ENCODE measurements around the gene PER2.

The PER2 gene

DNA sequence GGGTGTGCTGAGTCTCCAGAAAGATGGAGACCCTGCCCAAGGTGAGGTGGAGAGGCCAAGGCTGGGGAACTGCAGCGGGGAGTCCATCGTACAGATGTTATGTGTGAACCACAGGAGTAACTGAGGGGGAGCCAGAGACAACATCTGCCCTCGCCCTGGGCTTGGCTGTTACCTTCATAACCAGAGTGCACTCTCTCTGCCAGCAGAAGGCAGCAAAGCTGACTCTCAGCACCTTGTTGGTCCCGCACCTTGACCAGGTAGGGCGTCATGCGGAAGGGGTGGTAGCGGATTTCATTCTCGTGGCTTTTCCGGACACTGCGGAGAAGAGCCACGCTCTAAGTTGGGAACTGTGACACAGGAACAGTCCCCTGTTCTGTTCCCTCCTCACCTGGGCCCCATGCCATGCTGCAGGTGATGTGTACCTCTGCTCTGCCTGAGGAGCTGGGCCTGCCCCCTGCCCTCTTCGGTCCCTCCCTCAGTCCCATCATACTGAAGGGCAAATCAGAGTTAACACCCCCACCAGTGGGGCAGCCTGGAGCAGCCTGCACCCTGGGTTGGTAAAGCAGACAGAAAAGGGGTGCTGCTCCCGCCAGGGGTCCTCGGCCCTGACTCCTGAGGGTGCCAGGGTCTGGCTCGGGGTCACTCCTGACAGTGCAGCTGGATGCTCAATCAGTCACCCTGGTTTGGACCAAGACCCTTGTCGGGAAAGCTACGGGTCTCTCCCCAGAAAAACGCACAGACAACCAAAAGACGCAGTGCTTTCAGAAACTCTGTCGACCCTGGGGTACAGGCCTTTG is 20.3 kb downstream of the PER2 start:
- DNase-seq = no peak

DNA sequence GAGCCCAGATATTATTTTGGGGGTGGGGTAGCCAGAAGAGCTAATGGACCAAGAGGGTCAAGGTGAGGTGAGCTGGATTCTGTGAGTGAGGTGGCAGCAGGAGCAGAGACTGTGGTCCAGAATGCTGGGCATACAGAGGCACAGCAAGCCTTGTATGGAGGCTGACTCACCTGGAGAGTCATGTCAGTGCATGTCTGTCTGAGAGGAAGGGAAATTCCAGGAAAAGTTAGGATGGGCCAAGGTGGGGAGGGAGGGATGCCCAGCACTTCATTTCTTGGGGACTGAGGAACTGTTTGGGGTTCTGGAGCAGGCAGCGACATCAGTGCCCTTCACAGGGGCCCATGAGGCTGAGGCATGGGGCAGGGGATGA is 21.1 kb downstream of the PER2 start:
- no peak for DNase-seq

DNA sequence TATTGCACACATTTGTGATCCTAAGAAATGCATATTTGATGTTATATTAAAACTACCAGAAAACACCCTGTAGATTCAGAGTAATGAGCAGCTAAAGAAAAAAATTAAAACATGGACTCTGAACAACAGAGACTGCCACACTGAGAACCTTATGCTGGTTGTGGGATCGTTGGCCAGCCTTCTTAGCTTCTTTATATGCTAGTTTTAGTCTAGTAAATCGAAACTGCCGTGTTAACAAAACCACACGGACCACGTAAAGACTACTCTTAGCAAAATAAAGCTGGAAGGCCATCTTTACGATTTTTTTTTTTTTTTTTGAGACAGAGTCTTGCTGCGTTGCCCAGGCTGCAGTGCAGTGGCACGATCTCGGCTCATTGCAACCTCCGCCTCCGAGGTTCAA is 22.8 kb downstream of the PER2 start:
- no peak for DNase-seq

DNA sequence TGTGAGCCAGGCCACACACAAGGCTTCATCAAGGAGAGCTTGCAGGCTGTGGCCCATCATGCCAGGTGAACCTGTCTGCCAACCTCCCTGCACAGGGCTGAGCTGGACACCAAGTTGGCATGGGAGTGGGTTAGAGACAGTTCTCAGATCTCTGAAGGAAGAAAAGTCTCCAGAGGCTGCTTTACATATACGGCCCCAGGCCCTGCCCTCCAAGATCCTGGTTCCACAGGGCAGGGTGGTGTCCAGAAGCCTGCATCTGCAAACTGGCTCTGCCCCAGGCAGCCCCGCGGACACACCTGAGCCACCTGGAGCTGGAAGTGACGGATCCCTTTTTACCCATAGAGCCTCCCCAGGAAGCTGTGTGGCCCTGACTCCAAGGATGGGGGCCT is 24.3 kb downstream of the PER2 start:
- no peak for DNase-seq

DNA sequence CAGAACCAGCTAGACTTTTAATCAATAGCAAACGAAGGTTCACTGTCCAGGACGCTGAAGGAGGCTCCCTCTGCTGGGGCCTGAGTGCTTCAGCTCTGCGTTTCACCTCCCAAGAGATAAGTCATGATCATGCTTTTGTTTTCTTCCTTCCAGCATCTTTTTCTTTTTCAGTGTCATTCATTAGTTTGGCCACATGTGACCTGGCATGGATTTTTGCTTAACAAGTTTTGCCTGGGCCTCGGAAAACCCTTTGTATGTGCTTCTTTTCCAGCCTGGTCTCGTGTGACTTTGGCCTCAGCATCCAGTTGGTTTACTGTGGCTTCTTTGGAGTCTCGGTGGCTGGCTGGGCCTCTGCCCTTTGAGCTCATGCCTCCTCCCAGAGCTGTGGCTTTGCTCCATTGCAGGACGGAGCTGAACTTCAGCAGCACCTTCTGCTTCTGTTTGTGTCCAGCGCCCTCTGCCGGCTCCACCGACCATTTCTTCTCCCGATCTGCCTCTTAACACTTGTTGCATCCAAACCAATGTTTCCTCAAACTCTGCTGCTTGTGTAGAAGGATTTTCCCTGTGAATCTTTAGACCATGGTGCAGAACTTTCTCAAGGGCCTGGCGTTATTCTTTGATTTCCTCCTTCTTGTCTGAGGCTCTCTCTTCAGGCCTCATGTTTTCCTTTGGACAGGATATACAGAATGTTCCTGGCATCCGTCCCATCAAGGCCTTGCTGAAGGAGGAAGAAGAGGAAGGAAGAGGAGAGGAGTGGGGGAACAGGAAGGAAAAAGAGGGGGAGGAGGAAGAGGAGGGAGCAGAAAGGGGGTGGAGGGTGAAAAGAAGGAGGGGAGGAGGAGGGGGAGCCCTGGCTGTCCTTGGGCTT is 25.0 kb downstream of the PER2 start:
- DNase-seq = peak; percentile 89 to 92 (median 90)

DNA sequence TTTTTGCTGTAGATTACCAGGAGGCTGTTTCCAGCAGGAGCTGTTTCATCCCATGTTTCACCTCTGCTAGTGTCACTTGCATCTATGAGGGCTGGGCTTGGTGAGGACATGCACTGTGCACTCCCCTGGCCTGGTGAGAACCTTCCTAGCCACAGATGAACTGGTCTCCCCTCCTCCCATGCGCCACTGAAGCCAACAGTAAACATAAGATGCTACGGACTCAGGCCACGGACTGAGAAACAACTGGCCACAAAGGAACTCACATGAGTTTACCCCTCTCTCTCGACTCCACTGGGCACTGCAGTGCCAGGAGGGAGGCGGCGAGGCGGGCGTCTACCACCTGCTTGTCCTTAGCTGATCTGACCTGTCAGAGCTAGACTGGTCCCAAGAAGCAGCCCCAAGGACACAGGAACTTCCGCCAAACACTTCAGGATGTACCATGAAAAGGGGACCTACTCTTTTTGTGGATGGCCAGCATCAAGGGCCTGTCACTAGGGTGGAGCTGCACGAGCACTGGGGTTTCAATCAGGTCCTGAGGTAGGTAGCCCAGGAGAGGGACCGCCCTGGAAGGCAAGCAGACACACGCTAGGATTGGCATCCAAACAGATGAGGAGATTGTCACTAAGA is 25.8 kb downstream of the PER2 start:
- DNase-seq = no peak

- no peak for DNase-seq
Measured at GRCh38 chr2:238261718-238262375, 26.6 kb downstream of the PER2 start.

- DNase-seq = no peak
Measured at GRCh38 chr2:238260883-238261282, 27.5 kb downstream of the PER2 start.

DNA sequence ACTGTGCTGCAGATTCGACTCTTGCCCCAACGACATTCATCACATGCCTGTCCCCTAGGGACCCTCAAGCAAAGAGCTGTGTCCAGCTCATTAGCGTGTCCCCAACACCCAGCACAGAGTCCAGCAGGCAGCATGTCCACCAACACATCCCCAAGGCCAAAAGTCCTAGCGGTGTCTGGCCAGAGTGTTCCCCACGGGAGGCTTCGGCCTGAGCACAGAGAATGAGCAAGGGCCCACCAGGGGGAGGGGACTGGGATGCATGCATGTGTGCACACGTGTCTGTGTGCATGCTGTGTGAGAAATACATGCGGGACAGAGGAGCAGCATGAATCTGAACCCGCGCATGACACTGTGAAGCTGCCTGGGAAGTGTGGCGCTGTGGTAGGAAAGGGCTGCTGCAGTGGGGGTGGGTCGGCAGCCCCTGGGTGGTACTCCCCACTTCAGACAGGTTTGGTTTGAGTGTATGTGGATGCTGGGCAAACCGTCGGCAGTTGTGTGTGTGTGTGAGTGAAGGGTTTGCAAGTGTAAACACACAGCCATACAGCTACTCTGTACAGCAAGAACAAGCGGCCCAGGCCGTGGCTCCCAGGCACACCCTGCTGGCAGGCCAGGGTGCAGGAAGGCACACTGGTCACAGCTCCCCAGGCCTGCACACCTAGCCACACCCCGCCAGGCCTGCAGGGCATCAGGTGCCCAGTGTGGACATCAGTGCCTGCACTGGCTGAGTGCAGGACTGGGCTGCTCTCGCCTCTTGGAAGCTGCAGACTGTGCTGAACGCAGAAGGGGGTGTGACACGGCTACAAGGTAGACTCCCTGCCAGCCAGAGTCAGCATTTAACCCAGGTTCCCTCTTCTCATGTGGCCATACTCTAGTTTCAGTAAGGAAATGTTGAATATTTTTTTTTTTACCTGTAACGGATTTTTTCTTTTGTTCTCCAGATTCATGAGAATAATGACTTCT is 29.1 kb downstream of the PER2 start:
- no peak for DNase-seq

DNA sequence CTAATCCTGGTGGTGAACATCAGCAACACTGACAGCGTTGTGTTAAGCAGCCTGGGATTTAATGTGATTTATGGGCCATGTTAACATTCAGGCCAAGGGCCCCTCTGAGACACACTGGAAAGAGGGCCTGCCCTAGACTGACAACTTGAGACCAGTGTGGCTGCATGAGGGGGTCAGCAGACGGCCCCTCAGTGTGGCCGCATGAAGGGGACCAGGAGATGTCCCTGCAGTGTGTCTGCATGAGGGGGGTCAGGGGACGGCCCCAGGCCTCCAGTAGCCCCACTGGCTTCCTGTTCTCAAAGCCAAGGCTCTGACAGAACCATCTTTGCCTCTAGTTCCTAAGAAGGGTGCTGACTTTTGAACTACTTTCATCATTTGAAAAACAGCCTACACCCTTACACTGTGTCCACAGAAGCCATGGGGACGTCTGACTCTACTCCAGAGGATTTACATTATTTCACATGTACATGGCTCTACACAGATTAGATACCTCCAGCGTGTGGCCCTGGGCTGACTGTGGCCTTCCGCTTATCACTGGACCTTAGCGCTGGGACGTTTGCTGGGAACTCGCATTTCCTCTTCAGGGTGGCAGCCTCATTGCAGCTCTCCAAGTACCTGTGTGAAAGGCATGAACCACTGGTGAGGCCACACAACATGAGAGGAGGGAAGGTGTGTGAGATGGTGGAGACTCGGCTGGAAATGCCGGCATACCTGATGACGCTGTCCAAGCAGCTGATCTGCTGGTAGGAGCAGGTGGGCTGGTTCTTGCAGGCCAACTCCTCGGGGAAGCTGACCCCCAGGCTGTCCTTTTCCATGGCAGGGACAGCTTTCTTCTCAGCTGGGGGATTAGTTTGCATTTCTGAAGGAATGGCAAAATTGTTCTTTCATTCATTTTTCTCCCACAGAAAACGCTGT is 30.4 kb downstream of the PER2 start:
- no peak for DNase-seq

DNA sequence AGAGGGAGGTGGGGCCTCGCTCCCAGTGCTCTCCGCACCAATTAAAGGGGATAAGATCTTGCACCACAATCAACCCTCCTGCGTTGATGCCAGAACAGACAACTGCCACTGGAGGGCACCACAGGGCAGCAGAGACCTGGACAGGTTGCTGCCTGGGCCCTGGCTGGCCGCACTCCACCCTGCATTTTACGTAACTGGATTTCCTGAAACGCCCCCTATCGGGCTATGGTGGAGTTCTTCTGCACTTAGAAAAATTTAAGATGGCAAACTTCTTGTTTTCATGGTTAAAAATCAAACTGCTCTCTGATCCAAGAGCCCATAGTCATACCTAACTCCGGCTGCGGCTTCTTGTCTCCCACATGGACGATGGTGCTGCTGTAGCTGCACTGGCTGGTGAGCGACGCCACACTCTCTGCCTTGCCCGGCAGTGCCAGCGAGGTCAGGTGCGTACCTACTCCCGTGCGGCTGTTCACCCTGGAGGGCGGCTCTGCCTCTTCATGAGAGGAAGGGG is 31.8 kb downstream of the PER2 start:
- DNase-seq = peak; percentile 79 to 86 (median 82)

GRCh38 chr2:238256111-238256510 is 32.3 kb downstream of the PER2 start:
- no peak for DNase-seq

DNA sequence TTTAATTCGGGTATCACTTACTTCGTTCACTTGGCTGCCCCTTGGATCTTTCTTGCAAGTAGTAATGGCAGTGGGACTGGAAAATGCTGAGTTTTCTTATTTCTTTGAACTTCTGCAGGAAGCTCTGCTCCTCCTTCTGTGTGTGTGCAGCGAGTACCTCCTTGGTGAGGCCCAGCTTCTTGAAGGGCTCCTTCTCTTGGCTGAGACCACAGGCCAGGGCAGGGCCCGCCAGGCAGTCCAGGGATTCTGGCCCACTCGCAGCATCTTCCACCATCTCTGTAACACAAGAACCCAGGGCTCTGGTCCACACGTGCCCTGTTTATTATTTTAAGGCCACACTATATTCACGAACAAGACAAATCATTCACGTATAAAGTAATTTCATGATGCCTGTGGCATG is 32.8 kb downstream of the PER2 start:
- no peak for DNase-seq

- no peak for DNase-seq
Measured at GRCh38 chr2:238255151-238255551, 33.3 kb downstream of the PER2 start.

DNA sequence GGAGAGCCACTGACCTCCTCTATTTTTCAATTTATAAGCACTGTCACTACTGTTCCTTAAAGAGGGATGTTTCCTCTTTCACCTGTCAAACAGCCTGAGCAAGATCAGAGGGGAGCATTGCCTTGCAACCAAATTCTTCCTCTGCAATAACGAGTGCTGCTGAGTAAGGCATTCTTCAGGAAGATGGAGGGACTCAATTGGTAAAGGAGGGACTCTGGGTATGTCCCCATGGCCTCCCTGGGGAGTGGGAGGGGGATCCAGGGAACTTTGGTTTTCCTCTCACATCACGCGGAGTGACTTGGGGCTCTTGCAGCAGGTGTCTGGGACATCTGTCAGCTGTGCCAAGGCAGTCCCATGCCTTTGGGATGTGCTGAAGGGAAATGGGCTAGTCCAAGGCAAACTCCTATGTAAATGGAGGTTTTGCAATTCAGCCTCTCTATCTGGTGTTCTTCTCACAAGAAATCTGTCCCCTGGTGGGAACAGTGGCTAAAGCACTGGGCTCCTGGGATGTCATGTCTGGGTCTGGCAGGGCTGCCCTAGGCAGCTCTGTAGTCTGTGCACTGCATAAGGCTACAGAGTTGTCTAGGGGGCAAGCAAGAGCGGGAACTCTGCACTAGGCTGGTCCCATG is 34.2 kb downstream of the PER2 start:
- no peak for DNase-seq

DNA sequence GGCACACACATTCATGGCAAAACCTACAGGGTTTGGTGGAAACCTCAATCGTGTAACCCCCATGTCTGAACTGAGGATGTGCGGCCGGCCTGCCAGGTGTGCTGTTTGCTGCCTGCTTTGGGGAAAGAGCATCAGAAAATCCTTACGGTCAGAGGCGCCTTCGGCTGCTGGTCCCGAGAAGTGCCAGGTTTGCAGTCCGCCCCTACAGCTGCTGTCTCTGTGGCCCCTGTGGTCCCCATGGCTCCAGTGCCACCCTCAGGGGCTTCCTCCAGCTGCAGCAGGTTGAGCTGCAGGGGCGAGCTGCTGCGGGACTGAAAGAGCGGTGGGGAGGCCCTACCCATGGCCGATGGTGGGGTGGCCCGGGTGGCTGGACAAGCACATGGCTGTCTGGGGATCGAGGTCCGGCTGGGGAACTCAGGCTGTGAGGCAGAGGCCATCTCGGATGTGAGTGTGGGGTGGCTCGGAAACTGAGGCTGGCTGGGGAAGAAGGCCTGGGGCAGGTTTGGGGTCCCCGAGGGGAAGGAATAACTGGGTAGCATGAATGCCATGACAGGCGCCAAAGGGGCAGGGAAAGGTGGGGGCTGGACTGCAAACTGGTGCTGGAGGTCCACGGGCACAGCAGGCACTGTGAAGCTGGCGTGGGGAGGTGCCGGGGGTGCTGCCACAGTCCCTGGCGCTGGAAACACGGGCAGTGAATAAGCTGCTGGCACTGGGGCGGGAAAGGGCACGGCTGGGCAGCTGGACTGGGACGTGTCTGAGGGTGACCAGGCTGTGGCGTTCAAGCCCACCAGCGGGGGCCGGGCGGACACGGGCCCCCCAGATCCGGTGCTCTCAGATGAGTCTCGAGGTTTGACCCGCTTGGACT is 35.4 kb downstream of the PER2 start:
- no peak for DNase-seq

GRCh38 chr2:238251986-238252385 is 36.4 kb downstream of the PER2 start:
- no peak for DNase-seq

DNA sequence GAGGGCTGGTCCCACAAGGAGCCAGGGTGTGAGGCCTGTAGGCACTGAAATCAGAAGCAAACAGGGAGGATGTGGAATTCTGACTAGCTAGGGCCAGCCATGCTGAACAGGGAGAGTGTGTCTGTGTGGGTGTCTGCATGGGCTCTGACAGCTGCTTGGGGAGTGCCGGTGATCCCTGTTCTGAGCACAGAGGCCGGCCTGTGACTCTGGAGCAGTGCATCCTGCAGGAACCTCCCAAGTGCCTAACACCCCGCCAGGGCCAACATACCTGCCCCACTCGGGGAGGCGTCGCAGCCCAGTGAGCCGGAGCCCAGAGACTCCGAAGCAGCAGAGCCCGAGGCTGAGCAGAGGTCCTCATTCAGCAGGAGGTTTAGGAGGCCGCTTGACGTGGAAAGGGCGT is 37.1 kb downstream of the PER2 start:
- DNase-seq = no peak

GRCh38 chr2:238250896-238251295 is 37.5 kb downstream of the PER2 start:
- DNase-seq = no peak
